Sciatic nerve (tissue), 2 donors: ENCODE data around the gene TNIK. TPM values are rescaled to one million over a fixed set of nuclear protein-coding genes. Genes with fewer than 3 reads are reported as not detected.

ENCODE experiments used
- ATAC-seq: fragments of 200-7000 bp; cut with Tn5 transposase; one replicate; pipeline ENCODE4 v1.9.1; 2020; ENCODE audit warnings: mild to moderate bottlenecking, moderate library complexity
- DNase-seq: peaks from one replicate; pipeline ENCODE4 v3.0.0-alpha.2; 2020; ENCODE audit warnings: low spot score
- intact Hi-C: fragments of 100-400 bp; cut with DNase I; formaldehyde crosslinking; loops from one replicate; pipeline ENCODE4 v1.14.2; 2022
- total RNA-seq: library from RNA; stranded (reverse); fragmentation: NEBNext Ultra II Directional; extraction: Animal tissue kit (Norgen Biotek cat#: 25700); gene quantifications from one replicate; pipeline ENCODE4 v1.2.1, GENCODE V29; 2021
- donor health status: DM: no; HTN: no; CAD: no.
- donor health status: DM: no; HTN: no; CAD: no.

TNIK gene
- total RNA-seq, 1 donor from 2014 or later = 9.5 TPM

DNA sequence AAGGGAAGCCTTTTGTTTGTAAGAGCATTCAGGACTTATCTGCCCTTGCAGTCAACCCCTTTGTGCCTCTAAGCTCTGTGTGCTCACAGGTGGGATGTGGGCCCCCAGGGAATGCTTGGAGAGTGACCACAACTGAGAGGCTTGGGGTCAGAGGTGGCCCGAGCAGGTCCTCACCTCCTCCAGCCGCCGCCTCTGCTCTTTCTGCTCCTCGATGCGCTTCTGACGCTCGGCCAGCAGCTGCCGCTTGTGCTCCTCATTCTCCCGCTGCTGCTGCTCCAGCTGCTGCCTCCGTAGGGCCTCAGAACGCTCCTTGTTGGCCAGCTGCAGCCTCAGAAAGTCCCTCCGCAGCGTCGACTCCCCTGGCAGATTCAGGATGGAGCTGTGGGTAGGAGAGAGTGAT, 302.9 kb downstream of the TNIK start:
- intact Hi-C loops = no loop called here
- peak; percentile 90 for ATAC-seq
- DNase-seq = peak; percentile 73

DNA sequence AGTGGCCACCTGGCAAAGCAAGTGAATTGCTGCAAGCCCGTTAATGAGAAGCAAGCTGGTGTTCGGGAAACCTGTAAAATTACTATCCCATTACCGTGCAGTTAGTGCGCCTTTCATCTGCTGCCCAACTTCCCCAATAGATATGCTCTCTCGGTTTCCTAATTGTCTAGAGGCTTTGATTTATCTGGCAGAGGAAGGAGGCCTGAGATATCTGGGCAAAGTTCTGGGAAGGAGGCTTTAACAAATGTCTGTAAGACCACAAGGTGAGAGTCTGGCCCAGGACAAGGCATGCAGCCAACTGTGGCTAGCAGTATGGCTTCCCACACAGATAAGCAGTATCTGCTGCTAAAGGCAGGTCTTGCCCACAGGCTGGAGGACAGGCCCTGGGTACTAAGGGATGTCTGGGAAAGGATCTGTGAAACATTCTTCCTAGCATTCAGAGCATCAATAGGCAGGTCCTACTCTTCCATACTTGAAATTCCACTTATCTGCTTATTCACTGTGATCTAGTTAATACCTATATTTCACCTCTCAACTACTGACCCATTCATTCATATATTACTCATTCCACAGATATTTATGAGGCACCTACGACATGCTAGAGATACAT, 303.7 kb downstream of the TNIK start:
- DNase-seq (no peak), ATAC-seq (no peak)
- intact Hi-C loops = no loop called here

DNA sequence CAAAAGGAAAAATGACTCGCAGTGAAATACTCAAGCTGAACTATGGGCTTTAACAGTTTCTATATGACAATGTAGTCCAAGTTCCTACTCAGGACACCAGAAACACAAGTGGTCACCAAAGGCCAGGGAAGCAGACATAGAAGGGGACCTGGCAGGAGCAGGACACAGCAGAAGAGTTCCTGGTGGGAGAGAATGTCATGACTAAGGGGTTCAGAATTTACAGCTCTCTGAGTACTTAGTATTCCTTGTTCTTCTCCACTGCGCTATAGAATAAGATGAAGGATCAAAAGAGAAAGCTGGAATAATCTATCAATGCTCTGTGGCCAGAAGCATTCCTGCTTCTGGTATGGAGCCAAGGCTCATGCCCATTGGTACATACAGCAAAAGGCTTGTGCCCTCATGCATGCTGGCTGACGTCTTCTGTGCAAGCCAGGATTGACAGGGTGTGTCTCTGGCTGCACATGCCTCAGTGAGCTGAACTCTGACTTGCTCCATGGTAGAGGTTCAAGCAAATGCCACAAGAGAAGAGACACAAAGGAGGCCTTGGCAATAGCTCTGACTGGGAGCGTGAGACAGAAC, 305.0 kb downstream of the TNIK start:
- DNase-seq (no peak), ATAC-seq (no peak)
- intact Hi-C loops = no loop called here

DNA sequence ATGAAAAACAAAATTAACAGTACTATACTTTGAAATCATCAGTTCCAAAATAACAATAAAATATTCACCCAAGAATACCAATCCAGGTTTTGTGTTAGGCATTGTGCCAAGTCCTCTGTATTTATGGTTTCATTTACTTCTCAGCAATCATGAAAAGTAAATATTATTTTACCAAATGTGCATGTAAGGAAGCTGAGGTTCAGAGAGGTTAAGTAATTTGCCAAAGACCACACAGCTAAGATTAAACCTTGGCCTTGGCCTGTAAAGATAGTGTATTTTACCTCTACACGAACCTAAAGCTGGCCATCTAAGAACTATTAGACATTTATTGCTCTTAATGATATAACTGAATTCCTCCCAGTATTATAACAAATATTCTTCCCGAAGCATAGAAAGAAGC, 309.3 kb downstream of the TNIK start:
- DNase-seq = no peak
- intact Hi-C loops = no loop called here
- no peak for ATAC-seq

DNA sequence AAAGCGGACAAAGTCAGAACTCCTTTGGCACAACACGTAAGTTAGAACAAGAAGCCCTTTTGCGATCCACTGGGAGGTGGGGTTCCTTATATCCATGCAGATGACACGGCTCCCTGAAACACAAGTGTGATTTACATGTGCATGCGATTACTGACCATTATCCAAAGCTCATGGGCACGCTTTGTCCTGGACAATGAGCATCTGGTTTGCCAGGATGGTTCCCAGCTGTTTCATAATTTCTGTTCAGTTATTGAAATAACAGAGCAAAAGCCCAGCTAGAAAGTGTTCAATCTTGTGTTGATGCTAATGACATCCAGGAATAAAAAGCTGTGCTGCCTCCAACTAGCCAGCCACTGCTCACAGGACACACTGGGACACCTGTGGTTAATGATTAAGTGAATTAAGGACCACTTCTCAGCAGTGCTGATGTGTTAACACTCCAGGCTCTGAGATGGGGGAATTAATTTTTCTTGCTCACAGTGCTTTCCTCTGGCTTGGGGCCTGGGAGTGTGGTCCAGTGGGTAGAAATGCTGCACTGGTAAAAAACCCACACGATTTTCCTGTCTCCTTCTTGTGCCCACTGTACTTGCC, 310.6 kb downstream of the TNIK start:
- ATAC-seq (peak; percentile 26), DNase-seq (no peak)
- intact Hi-C loops = no loop called here

DNA sequence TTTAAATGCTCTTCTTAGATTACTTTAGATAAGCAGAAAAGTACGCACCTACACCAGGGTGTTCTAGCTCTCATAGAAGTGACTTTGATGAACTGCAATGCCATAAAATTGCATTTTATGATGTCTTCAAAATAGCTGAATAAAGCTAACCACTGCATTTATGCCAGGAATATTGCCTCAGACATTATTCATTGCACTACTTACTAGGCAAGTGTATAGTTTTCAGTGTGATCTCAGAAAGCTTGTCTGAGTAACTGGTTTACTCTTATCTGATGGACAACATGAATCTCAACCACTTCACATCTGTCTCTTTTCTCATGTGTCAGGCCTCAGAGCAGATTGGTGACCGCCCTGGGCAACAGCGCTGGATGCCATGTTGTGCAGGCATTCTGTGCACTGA, 314.4 kb downstream of the TNIK start:
- no peak for DNase-seq
- ATAC-seq = no peak
- intact Hi-C loops = no loop called here

DNA sequence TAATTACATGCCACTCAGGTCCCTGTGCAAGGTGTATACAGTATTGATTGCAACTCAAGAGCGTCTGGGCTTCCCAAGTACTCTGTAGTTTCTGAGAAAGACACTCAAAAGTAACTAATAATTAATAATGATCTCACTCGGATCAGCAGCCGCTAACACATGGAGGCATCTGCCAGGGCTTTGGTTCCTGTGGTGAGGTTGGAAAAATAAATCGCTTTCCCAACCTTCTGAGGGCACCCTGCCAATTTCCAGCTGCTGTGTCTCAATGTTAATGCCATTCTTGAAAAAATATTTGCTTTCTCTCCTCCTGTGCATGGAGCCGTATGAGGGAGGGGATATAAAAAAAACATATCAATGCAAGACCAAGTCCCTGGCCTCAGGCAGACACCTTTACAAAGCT, 317.2 kb downstream of the TNIK start:
- DNase-seq (no peak), ATAC-seq (no peak)
- intact Hi-C loops = no loop called here

DNA sequence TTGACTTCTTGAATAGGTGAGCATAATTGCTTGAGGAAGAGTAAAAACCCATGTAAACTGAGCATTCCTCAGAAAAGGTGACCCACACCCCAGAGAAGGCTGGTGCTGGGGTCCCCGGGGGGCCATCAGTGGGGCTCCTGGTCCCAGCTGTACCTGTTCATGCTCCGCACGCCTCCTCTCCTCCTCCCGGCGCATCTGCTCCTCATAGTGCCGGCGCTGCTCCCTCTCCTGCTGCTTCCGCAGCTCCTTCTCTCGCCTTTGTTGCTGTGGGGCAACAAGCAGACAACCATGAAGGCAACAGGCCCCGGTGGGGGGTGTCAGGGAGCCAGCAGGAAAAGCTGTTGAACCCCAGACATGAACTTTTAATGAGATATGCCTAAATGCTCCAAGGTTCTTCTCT, 320.0 kb downstream of the TNIK start:
- no peak for ATAC-seq
- intact Hi-C loops = no loop called here

DNA sequence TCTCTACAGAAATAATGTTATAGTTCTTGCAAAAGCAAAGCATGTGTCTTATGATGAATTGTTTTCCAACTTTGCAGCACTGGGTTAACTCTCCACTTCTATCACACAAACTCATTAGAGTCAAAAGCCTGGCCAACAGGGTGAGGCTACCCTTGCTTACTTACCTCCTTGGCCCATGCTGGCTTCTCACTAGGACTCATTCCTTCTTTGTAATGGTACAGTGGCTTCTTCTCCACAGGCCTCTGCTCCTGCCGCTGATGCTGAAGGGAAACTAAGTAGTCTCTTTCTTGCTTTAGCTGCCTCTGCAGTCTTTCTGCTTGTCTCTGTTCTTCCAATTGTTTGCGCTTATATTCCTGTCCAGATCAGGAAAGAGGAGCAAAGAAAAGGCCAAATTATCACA, 322.2 kb downstream of the TNIK start:
- DNase-seq (no peak), ATAC-seq (no peak)
- intact Hi-C loops = no loop called here

More for the DNA sequence above, 320.0 kb downstream of the TNIK start:
- DNase-seq = no peak

DNA sequence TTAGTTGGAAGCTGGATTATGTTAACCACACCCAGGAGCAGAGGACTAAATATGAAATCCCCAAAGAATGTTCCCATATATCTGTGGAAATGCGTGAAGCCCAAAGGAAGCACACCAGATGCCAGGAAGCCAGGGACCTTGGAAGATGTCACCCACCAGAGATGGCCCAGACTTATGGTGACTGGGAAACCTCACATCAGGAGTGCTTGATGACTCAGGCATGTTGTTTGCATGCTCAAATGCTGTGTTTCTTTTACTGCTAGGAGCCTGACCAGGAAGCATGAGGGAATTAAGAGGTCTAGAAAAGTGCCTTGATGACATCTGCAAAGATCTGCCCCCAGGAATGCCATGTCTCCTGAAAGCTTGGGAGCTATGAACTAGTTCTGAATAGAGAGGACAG, 324.7 kb downstream of the TNIK start:
- DNase-seq = no peak
- intact Hi-C loops = no loop called here
- ATAC-seq = no peak

DNA sequence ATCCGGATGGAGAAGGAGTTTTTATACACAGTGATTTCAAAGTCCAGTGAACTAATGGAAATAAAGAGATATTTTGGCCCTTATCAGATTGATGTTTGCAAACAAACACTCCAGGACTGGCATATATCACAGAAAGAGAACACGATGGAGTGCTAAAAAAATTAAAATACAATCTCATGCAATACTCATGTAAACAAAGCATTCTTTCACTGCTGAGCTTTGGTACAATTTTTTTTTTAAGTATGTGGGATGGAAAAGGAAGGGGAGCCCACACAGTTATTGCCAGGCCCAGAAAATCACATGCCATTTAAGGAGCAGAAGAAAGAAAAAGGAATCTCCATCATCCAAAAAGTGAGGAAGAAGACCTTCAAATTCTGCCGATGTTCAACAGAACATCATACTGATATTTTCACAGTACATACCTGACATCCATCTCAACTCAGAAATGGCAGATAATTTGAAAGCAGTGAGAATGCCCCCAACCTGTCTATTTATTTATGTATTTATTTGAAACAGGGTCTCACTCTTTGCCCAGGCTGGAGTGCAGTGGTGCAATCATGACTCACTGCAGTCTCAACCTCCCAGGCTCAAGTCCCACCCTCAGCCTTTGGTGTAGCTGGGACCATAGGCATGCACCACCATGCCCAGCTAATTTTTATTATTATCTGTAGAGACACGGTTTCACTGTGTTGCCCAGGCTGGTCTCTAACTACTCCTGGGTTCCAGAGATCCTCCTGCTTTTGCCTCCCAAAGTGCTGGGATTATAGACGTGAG, 326.2 kb downstream of the TNIK start:
- DNase-seq = no peak

DNA sequence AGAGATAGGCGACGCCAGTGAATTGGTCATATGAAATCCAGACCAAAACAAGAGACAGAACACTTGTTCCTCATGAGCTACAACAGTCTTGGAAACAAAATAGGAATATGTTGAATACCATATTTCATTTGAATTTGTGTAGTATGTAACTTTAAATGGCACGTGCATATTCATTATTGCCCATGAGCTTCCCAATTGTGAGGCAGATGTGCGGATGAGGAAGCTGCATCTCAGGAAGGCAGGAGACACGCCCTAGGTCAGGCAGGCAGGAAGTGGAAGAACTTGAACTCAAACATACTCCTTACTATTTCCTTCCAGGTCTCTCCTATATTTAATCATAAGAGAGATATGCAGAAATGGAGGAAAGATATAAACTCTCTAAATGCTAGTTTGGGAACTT, 326.9 kb downstream of the TNIK start:
- DNase-seq (no peak), ATAC-seq (no peak)
- intact Hi-C loops = no loop called here

More for the DNA sequence above, 326.2 kb downstream of the TNIK start:
- no peak for ATAC-seq
- intact Hi-C loops = no loop called here

DNA sequence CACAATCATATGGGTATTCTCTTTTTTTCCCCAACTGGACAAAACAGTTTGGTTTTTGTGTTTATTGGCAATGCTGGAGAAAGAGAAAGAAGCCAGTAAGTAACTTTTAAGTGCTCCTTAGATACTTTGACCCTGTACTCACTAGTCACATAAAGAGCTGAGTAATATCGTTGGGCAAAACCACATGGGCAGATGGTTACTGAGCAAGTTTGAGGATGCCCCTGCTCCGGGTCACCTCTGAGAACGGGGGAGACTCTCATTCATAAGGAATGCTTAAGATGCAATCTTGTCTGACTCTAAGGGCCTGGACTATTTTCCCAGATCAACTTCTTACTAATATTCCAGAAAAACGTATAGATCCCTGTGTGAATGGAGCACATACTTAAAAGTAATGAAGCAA, 327.3 kb downstream of the TNIK start:
- no peak for ATAC-seq
- intact Hi-C loops = no loop called here
- no peak for DNase-seq

DNA sequence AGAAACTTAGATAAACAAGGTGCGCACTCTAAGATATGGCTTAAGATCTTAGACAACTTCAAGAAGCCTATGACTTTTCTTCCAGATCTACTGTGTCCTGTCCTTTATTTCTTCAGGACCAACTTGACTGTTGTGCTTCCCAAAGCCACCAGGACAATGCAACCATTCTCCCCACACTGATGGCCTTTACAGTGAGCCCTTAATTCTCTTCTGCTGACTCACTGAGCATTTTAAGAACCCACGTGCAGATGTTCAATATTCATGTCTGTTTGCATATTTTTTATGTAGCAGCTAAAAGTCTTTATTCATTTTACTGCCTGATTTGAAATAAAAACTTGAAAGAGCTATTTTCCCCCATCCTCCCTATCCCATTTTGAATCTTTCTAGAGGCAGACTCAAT, 330.4 kb downstream of the TNIK start:
- intact Hi-C loops = no loop called here
- ATAC-seq = no peak
- DNase-seq = no peak

DNA sequence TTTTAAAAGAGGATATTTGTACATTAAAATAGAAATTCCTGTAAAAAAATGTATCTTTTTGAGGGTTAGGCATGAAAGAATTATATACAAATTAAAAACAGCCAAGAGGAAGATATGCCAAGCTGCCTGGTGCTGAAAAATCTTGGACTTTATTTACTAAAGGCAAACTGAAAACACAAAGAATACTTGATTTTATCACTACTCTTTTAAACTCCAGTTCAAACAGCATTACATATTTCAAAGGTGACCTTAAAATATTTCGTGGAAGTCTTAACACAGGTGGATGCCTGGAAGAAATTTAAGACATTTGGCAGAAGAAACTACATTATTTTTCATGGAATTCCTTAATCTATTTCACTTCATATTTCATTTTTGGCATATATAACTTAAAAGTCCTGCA, 332.6 kb downstream of the TNIK start:
- no peak for ATAC-seq
- no peak for DNase-seq
- intact Hi-C loops = no loop called here

DNA sequence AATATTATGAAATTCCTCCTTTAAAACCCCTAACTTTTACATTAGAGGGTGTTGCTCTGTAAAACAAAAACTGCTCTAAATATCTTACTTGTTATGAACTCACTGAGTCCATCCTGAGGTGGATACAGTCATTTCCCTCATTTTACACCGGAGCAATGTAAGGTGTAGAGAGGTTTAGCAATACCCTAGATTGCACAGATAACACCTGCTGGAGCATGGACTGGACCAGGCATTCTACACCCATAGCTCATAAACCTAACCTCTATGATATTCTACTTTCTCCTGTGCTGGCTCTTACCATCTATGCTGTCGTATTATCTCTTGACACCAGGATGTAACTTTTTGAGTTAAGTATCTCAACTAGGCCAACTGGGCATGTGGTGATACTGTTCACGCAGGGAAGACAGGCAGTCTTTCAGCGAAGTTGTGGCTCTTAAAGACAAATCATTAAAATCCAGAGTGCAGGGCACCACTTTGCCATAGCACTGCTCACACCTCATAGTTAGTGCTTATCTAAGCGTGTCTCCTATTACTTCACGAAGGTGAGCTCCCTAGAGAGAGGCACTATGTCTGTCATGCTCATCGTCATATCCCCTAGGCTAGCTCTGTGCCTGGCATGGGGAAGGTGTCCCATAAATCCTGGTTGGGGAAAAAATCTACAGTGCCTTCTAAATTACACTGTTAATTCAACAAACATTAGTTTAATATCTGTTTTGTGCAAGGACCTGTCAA, 333.6 kb downstream of the TNIK start:
- ATAC-seq = no peak
- intact Hi-C loops = no loop called here
- no peak for DNase-seq

DNA sequence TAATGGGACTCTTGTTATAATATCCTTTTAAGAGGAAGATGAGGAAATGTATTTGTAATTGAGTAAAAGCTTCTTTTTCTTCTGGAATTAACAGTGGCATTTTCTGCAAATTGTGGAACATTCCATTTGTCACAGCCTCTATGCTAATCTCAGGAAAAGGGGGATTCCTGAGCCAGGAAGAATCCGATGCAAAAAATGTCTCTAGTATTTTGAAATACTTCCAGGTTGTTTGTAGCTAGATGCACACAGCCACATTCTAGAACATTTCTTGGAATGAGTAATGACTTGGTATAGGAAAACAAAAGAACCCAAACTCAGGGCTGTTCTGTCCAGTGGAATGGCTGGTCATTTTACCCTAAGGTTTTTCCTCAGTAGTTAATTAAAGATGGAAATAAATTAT, 335.2 kb downstream of the TNIK start:
- intact Hi-C loops = no loop called here
- ATAC-seq = no peak
- no peak for DNase-seq

DNA sequence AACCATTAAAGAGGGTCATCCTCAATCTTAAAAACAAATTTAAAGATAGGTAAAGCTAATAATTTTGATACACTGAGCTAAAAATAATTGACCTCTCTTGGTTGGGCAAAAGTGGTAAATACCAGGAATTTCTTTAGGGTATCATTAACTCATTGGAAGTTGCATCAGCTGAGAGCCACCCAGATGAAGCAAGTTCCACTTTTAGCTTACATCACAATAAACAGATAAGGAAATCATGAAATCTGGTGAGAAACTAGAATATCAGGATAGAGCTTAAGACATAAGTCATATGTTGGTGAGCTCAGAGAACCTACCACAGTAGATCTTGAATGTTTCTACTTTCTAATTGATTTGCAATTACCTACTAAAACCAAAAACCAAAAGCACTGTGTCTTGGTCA, 336.3 kb downstream of the TNIK start:
- intact Hi-C loops = no loop called here
- DNase-seq = no peak
- no peak for ATAC-seq

DNA sequence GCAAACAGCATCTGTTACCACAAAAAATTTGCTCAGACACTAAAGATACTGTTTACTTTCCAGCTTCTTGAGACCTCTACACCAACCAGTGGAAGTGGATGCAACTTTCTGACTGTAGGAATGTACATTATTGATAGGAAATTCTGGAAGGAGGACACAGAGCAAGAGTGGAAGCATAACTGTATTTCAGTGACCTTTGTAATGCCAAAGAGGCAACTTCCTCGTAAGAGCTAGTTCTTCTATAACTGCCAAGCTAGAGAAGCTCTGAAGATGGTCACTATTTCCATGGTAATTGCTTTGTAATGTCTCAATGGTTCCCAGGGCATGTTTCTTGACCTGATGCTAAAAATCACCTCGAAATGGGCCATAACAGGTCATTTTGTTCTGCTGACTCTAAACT, 337.3 kb downstream of the TNIK start:
- no peak for DNase-seq
- intact Hi-C loops = no loop called here
- no peak for ATAC-seq

DNA sequence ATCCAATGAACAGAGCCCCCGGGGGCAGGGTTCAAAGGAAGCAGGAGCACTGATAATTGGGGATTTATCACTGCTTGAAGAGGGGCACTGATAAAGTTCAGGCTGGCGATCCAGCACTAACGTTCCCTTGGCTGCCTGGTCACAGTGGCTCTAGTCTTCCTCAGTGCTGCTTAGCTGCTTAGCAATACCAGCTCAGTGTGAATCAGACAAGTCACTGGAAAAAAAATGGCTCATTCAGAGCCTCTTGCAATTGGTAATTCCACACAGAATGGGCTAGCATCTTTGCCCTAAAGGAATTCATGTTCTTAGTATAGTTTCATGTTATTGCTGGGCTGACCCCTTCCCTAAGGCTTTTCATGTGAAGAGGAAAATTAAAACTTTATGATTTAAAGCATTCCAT, 338.0 kb downstream of the TNIK start:
- no peak for ATAC-seq
- intact Hi-C loops = no loop called here
- DNase-seq = no peak
